GM12878 (cell line): ENCODE results near the gene PSRC1. TPM values are rescaled to one million over a fixed set of nuclear protein-coding genes. Genes with fewer than 3 reads are reported as not detected.

Experiments
- ATAC-seq: fragments of 200-7000 bp; cut with Tn5 transposase; 3 replicates; pipeline ENCODE4 v1.9.1; 2020; ENCODE audit warnings: mild to moderate bottlenecking, moderate library complexity
- BruUV-seq: library from RNA; stranded (reverse); fragments of 400-500 nt; replicated peaks from 2 replicates; lab custom pipeline; 2021; lab: Mats Ljungman, UMichigan
- CTCF ChIA-PET: fragments of 300-600 bp; sonication (Branson Sonifier 250); formaldehyde crosslinking; extraction: SDS; loops from one replicate; lab custom pipeline; 2021; ENCODE audit warnings: inconsistent platforms; lab: Yijun Ruan, JAX
- POLR2A ChIA-PET: fragments of 350-600 bp; formaldehyde crosslinking; extraction: SDS; loops from one replicate; lab custom pipeline; 2021; ENCODE audit warnings: inconsistent platforms; lab: Charles Lee
- RAD21 ChIA-PET: fragments of 300-600 bp; sonication (Branson Sonifier 250); formaldehyde crosslinking; loops from one replicate; lab custom pipeline; 2023; ENCODE audit warnings: antibody characterized with exemption; ENCODE audit not compliant: unreplicated experiment; lab: Charles Lee
- SMC1A ChIA-PET: fragments of 300-600 bp; sonication (Branson Sonifier 250); formaldehyde crosslinking; loops from one replicate; lab custom pipeline; 2023; ENCODE audit not compliant: unreplicated experiment, uncharacterized antibody; lab: Charles Lee
- DNase-seq: peaks from one replicate; pipeline ENCODE4 v3.0.0-alpha.2; 2011; ENCODE audit warnings: low read depth, low spot score
- FAIRE-seq: peaks from 3 replicates; lab custom pipeline; 2011; peaks lifted over from hg19 to GRCh38; lab: Jason Lieb, UNC
- H2AFZ ChIP-seq: 2 replicates; pipeline ENCODE4 v1.6.0; 2011; ENCODE audit warnings: low read depth, low read length, control low read depth; ENCODE audit not compliant: control insufficient read depth
- H3K27ac ChIP-seq: 2 replicates; pipeline ENCODE4 v1.5.1; 2011; ENCODE audit warnings: control low read depth; ENCODE audit not compliant: control insufficient read depth, insufficient read depth
- H3K27me3 ChIP-seq, 2 experiments: replicated peaks in 1 of 2; 2 replicates each; pipeline versions ENCODE4 v1.6.0 to v1.6.1; 2011; ENCODE audit warnings: low read length in 1 of 2; ENCODE audit not compliant: control insufficient read depth in 2 of 2, insufficient read depth in 2 of 2
- H3K36me3 ChIP-seq, 2 experiments: 2 replicates each; pipeline ENCODE4 v1.5.1; 2011; ENCODE audit warnings: low read length in 1 of 2; ENCODE audit not compliant: control insufficient read depth in 2 of 2, insufficient read depth in 2 of 2
- H3K4me1 ChIP-seq: 2 replicates; pipeline ENCODE4 v1.6.1; 2011; ENCODE audit warnings: mild to moderate bottlenecking, low read length, moderate library complexity, mixed read lengths; ENCODE audit not compliant: control insufficient read depth, insufficient read depth
- H3K4me2 ChIP-seq: 2 replicates; pipeline ENCODE4 v1.6.0; 2011; ENCODE audit warnings: control low read depth; ENCODE audit not compliant: control insufficient read depth, insufficient read depth
- H3K4me3 ChIP-seq: fragments of 200-600 bp; sonication (generic); 2 replicates; pipeline ENCODE4 v1.5.1; 2016
- H3K79me2 ChIP-seq: 2 replicates; pipeline ENCODE4 v1.6.0; 2011; ENCODE audit warnings: low read length; ENCODE audit not compliant: control insufficient read depth, insufficient read depth
- H3K9ac ChIP-seq: 2 replicates; pipeline ENCODE4 v1.8.0; 2011; ENCODE audit warnings: low read length, control low read depth, mixed read lengths; ENCODE audit not compliant: control insufficient read depth, insufficient read depth
- H3K9me3 ChIP-seq: replicated peaks from 3 replicates; pipeline ENCODE4 v1.5.1; 2011; ENCODE audit warnings: mild to moderate bottlenecking, low read length; ENCODE audit not compliant: control insufficient read depth, insufficient read depth
- H4K20me1 ChIP-seq: 2 replicates; pipeline ENCODE4 v1.6.0; 2011; ENCODE audit not compliant: control insufficient read depth, insufficient read depth
- LARP7 ChIP-seq: fragments of 450-650 bp; IDR thresholded peaks from 2 replicates; pipeline ENCODE4 v1.6.1; 2017; ENCODE audit warnings: mild to moderate bottlenecking
- NFIC ChIP-seq: IDR thresholded peaks from 2 replicates; pipeline ENCODE4 v1.6.1; 2012; ENCODE audit warnings: low read depth, mild to moderate bottlenecking, inconsistent platforms, low read length, moderate library complexity
- YY1 ChIP-seq: IDR thresholded peaks from 2 replicates; pipeline ENCODE4 v1.6.1; 2011; ENCODE audit warnings: low read depth, mild to moderate bottlenecking, low read length
- ZBTB33 ChIP-seq: fragments of 450-650 bp; IDR thresholded peaks from 2 replicates; pipeline ENCODE4 v1.6.1; 2017; ENCODE audit warnings: mild to moderate bottlenecking
- ZNF24 ChIP-seq: fragments of 450-650 bp; IDR thresholded peaks from 2 replicates; pipeline ENCODE4 v1.6.1; 2017; ENCODE audit warnings: antibody characterized with exemption, mild to moderate bottlenecking
- WGBS: methylation state at CpG from one replicate; pipeline ENCODE4 v1.1.6; 2016; ENCODE audit warnings: low lambda C conversion rate; ENCODE audit not compliant: insufficient replicate concordance, insufficient coverage; ENCODE audit errors: missing lambda C conversion rate; 5-methylcytosine and 5-hydroxymethylcytosine counted together
- in situ Hi-C: fragments of 300-500 bp; cut with MboI; formaldehyde crosslinking; loops from 9 replicates; pipeline ENCODE4 v1.14.3; 2018; ENCODE audit warnings: mixed read lengths
- intact Hi-C: fragments of 100-400 bp; cut with micrococcal nuclease; formaldehyde crosslinking; loops from one replicate; pipeline ENCODE4 v1.14.2; 2022; ENCODE audit not compliant: unreplicated experiment
- polyA plus RNA-seq, 11 experiments: library from polyadenylated mRNA; depleted of rRNA in 4 of 11; unstranded in 6 of 11; stranded (reverse) in 5 of 11; fragments of >200 nt; fragmentation: Nextera tagmentation in 4 of 11; fragmentation: Illumina TruSeq in 1 of 11; extraction: Ambion mirVana in 4 of 11; extraction: Trizol in 1 of 11; gene quantifications; 1 replicate in 1 of 11; 2 replicates in 10 of 11; pipeline versions ENCODE4 v1.2.1 to v1.2.3, GENCODE V29; 2011 to 2016; ENCODE audit warnings: inconsistent platforms in 2 of 11, missing spikeins in 2 of 11, low read depth in 1 of 11
- total RNA-seq, 4 experiments: library from RNA; depleted of rRNA in 3 of 4; stranded (reverse); fragments of >200 nt in 3 of 4; fragmentation: Illumina TruSeq in 1 of 4; extraction: Trizol in 1 of 4; gene quantifications; 2 replicates each; pipeline versions ENCODE4 v1.2.1 to v1.2.3, GENCODE V29; 2013 to 2021

Gene PSRC1
- total and polyA plus RNA-seq, 10 of the 15 experiments (the other 5 are each of a cell fraction or from before 2014, with no cell fraction given), result 1.2 to 11.8 (median 4.9) TPM

GRCh38 chr1:109257682-109258421 lies 25.1 kb downstream of the PSRC1 start:
- H3K9ac ChIP-seq, result no peak overlapping the region
- H3K4me1 ChIP-seq, result no peaks in the 10 kb centered on the region
- POLR2A ChIA-PET, result no interaction called here
- H3K36me3 ChIP-seq, result no peaks in the 10 kb centered on the region
- FAIRE-seq, result no peak
- H3K9me3 ChIP-seq, result no peaks in the 10 kb centered on the region
- no peak overlapping the region for H3K4me2 ChIP-seq
- no TSS peak for BruUV-seq
- RAD21 ChIA-PET, result interaction anchor here (0.8 kb wide), 1 partner anchor 25 kb away, joined by 3 read pairs; the partner anchor contains the start of gene PSRC1
- H4K20me1 ChIP-seq, result no peaks in the 10 kb centered on the region
- no peak for ATAC-seq
- H3K79me2 ChIP-seq, result no peaks in the 10 kb centered on the region
- no peak overlapping the region for H3K27ac ChIP-seq
- in situ Hi-C loops, result no loop called here
- H3K27me3 ChIP-seq, result no peaks in the 10 kb centered on the region; a peak in 1 of 4 replicates
- no peak overlapping the region for H2AFZ ChIP-seq
- intact Hi-C loops, result no loop called here
- SMC1A ChIA-PET, result interaction anchor here (0.6 kb wide), 1 partner anchor 93 kb away, joined by 4 read pairs; no protein-coding TSS in a partner anchor
- WGBS, result 66% methylated on average over 15 of the region's 15 CpGs
- CTCF ChIA-PET, result interaction anchor here (0.9 to 1.4 kb wide), 3 partner anchors 9 to 274 kb away, joined by 3 to 4 read pairs (median 4); no protein-coding TSS in a partner anchor
- DNase-seq, result no peak
- TF ChIP-seq YY1 (no peak), LARP7 (no peak), NFIC (no peak), ZBTB33 (no peak), ZNF24 (no peak)
- H3K4me3 ChIP-seq, result no peak overlapping the region
